GM06990 (cell line): ENCODE measurements around the gene LPCAT1.

Experiments
- DNase-seq: peaks from one replicate; pipeline ENCODE4 v3.0.0-alpha.2; 2011; ENCODE audit not compliant: insufficient read length; ENCODE audit errors: extremely low read depth
- H3K27me3 ChIP-seq: replicated peaks from 2 replicates; pipeline ENCODE4 v1.6.0; 2011; ENCODE audit warnings: low read length; ENCODE audit not compliant: control insufficient read depth, insufficient read depth
- H3K36me3 ChIP-seq: 2 replicates; pipeline ENCODE4 v1.5.1; 2011; ENCODE audit warnings: low read length; ENCODE audit not compliant: control insufficient read depth, insufficient read depth
- H3K4me3 ChIP-seq: replicated peaks from 2 replicates; pipeline ENCODE4 v1.5.1; 2011; ENCODE audit warnings: low read depth, mild to moderate bottlenecking, control low read depth, low read length
- CTCF ChIP-seq: IDR thresholded peaks from 2 replicates; pipeline ENCODE4 v1.5.1; 2011; ENCODE audit warnings: low read length, control low read depth, mild to moderate bottlenecking, inconsistent platforms; ENCODE audit not compliant: insufficient read depth, poor library complexity, severe bottlenecking

Gene LPCAT1

GRCh38 chr5:1443991-1444360 lies 79.8 kb downstream of the LPCAT1 start:
- no peak overlapping the region for H3K4me3 ChIP-seq

GRCh38 chr5:1443171-1443570 lies 80.6 kb downstream of the LPCAT1 start:
- no peak for DNase-seq
- H3K27me3 ChIP-seq = peaks cover 3% of the 10 kb centered on the region
- H3K36me3 ChIP-seq = no peaks in the 10 kb centered on the region
- TF ChIP-seq CTCF = no peak
- H3K4me3 ChIP-seq = no peak overlapping the region

More at GRCh38 chr5:1443991-1444360, 79.8 kb downstream of the LPCAT1 start:
- no peak for DNase-seq
- peaks cover 3% of the 10 kb centered on the region; the same call in 1 of the 2 replicates for H3K27me3 ChIP-seq
- no peak for TF ChIP-seq CTCF
- no peaks in the 10 kb centered on the region for H3K36me3 ChIP-seq

GRCh38 chr5:1442222-1443145 lies 81.3 kb downstream of the LPCAT1 start:
- H3K27me3 ChIP-seq = peaks cover 2% of the 10 kb centered on the region

GRCh38 chr5:1441166-1441865 lies 82.4 kb downstream of the LPCAT1 start:
- TF ChIP-seq CTCF = no peak
- no peak overlapping the region for H3K4me3 ChIP-seq
- H3K27me3 ChIP-seq = no peaks in the 10 kb centered on the region; the same call in none of the 2 replicates
- no peak for DNase-seq
- no peaks in the 10 kb centered on the region for H3K36me3 ChIP-seq

More at GRCh38 chr5:1442222-1443145, 81.3 kb downstream of the LPCAT1 start:
- Histone ChIP-seq H3K36me3 (no peaks in the 10 kb centered on the region), H3K4me3 (no peak overlapping the region)
- DNase-seq = no peak
- TF ChIP-seq CTCF = no peak

GRCh38 chr5:1440098-1440493 lies 83.7 kb downstream of the LPCAT1 start:
- Histone ChIP-seq H3K27me3 (no peaks in the 10 kb centered on the region; the same call in none of the 2 replicates), H3K4me3 (no peak overlapping the region)

More at GRCh38 chr5:1440098-1440493, 83.7 kb downstream of the LPCAT1 start:
- no peak for DNase-seq
- no peak for TF ChIP-seq CTCF
- no peaks in the 10 kb centered on the region for H3K36me3 ChIP-seq
